HG03108 (cell line): ENCODE measurements around the gene DZIP1.

ENCODE experiments used
- ATAC-seq: cut with Tn5 transposase; IDR thresholded peaks from one replicate; pipeline ENCODE4 v1.9.1; 2021; ENCODE audit warnings: moderate library complexity; ENCODE audit not compliant: unreplicated experiment

DZIP1 gene

DNA sequence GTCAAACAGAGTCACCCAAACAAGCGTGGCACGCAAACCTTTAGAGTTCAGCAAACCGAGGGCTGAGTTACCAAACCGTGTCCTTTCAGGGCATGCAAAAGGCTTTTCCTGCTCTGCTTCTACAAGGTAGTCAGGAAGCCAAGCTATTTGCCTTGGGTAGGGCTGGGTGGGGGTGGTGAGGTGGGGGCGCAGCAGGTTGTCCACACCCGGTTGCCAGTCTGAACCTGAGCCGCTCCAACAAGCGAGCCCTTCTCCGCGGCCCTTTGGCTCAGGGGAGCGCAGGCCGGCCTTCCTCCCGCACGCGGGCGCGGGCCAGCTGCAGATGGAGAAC, 92.3 kb downstream of the DZIP1 start:
- no peak for ATAC-seq

DNA sequence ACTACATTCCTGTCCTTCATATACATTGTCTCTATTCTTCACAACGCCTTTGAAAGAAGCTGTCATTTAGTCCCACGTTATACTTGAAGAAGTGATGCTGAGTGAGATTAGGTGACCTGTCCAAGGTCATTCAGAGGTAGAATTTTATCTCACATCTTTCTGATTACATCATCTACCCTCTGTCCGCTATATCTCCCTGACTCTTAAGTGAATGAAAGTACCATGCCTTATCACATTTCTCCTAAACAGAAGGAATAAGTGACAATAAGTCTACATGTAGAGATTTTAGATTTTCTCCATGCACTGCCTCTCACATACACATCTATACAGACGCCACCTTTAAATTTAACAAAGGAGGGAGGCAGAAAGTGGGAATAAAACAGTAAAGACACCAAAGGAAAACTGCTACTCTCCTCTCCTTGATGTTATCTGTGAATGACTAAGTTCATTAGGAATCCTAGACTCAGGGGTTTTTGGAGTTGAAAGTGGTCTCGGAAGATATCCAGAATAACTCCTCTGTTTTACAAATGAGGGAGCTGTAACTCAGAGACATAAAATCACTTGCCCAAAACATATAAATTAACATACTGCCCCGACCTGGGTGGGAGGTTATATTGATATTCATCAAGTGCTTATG, 96.9 kb downstream of the DZIP1 start:
- ATAC-seq: no peak

DNA sequence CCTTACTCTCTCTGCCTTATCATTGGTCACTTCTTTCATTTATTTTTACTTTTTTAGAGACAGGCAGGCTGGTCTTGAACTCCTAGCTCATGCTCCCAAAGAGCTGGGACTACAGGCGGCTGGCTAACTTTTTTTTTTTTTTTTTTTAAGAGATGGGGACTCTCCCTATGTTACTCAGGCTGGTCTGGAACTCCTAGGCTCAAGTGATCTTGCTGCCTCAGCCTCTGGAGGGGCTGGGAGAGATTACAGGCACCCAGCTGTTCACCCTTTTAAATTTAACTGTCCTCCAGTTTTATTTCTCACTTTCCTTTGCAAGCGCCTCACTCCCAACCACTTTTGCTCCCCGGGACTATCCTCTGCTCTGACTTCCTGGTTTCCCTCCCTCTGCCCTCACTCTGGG, 97.6 kb downstream of the DZIP1 start:
- no peak for ATAC-seq

DNA sequence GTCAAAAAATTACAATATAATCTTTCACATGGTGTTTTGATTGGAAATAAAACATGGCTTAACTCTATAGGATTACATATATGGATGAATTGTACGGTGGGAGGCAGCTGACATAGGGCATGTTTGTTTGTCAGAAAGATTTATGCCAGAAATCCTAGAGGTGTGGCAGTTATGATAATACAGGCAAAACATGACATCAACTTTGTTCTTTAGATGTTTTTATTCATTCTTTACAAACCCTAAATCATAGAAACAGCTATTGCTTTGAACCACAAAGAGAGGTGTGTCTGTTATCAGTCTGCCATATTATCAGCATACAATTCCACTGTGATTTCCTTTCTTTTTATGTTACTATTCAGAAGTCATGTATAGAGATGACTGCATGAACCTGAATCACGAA, 100.2 kb downstream of the DZIP1 start:
- ATAC-seq: no peak

DNA sequence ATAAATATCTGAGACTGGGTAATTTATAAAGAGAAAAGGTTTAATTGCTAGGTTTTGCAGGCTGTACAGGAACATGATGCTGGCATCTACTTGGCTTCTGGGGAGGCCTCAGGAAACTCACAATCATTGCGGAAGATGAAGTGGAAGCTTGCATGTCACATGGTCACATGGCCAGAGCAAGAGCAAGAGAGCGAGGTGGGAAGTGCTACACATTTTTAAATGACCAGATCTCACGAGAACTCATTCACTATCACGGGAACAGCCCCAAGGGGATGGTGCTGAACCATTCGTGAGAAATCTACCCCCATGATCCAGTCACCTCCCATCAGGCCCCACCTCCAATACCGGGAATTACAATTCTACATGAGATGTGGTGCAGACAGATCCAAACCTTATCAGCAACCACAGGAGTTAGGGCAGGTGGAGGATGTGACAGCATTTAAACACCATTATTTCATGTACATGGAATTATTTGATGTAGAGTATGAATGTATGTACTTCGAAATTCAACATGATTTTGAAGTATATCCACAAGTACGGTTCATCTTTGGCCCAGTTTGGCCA, 102.5 kb downstream of the DZIP1 start:
- no peak for ATAC-seq

DNA sequence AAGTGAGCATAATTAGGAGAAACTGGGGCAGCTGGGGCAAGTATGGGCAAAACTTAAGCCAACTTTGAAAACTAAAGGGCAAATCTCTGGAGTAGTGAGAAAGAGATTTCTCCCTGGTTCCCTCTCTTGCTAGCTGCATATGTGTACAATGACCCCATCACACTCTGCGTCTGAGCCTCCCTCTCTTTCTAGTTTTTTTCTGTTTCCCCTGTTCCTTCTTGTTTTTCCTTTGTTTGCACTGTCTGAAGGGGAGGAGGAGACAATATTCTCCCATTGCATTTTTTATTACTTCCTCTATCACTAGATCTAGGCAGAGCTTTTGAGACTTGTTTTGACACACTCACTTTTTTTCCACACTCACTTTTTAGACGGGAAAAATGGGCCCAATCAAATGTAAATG, 103.2 kb downstream of the DZIP1 start:
- ATAC-seq: no peak

- no peak for ATAC-seq
Observed at GRCh38 chr13:95540888-95541287, 103.6 kb downstream of the DZIP1 start.

GRCh38 chr13:95536632-95537241, 107.8 kb downstream of the DZIP1 start:
- ATAC-seq: no peak

- no peak for ATAC-seq
Observed at GRCh38 chr13:95535243-95535642, 109.3 kb downstream of the DZIP1 start.

- no peak for ATAC-seq
Observed at GRCh38 chr13:95533545-95534160, 110.9 kb downstream of the DZIP1 start.

DNA sequence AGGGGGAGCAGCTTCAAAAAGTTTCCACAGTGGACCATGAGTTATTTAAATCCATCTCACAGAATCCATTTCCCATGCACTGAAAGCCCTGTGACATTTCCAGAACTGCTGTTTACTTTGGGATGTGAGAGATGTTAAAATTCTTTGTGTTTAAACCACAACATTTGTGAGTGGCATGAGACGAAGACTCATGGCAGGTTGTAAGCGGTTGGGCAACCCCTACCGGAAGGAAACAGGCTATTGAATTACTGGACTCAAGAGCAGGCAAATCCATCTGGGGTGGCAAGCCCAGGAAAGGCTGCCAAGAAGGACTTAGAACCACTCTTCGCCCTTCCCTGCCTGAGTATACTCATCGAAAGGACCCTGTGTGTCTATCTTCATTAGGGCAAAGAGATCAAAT, 114.3 kb downstream of the DZIP1 start:
- no peak for ATAC-seq
